Nephron (organoid): ENCODE results near the gene PNPO.

Source experiments
- H3K27ac Mint-ChIP-seq, 3 experiments: 2 replicates each; pipeline ENCODE4 v1.8.0; 2020; ENCODE audit warnings: mixed read lengths in 3 of 3, mild to moderate bottlenecking in 2 of 3, moderate library complexity in 1 of 3
- H3K27me3 Mint-ChIP-seq: 2 replicates; pipeline ENCODE4 v1.8.0; 2021; ENCODE audit warnings: low read depth, mild to moderate bottlenecking, moderate library complexity, mixed read lengths
- H3K36me3 Mint-ChIP-seq: 2 replicates; pipeline ENCODE4 v1.8.0; 2020; ENCODE audit warnings: low read depth, mixed read lengths
- H3K4me1 Mint-ChIP-seq: 2 replicates; pipeline ENCODE4 v1.8.0; 2020; ENCODE audit warnings: mixed read lengths
- H3K4me3 Mint-ChIP-seq, 3 experiments: 2 replicates each; pipeline ENCODE4 v1.8.0; 2020; ENCODE audit warnings: mild to moderate bottlenecking in 3 of 3, mixed read lengths in 3 of 3, moderate library complexity in 2 of 3
- H3K9me3 Mint-ChIP-seq: 2 replicates; pipeline ENCODE4 v1.8.0; 2020; ENCODE audit warnings: mixed read lengths
- CTCF ChIP-seq, 3 experiments: fragments of 200-600 bp; sonication (generic); IDR thresholded peaks; one replicate each; pipeline ENCODE4 v1.5.0; 2021; ENCODE audit warnings: antibody characterized with exemption in 3 of 3; ENCODE audit not compliant: unreplicated experiment in 3 of 3

Gene PNPO

GRCh38 chr17:47994724-47995123, 53.4 kb downstream of the PNPO start:
- H3K36me3 Mint-ChIP-seq = no peaks in the 10 kb centered on the region
- H3K27me3 Mint-ChIP-seq = peaks cover 28% of the 10 kb centered on the region
- peak overlapping the region in 2 of 3 experiments; percentile 46 to 75 for H3K27ac Mint-ChIP-seq
- peaks cover 68% of the 10 kb centered on the region for H3K4me1 Mint-ChIP-seq
- no peak overlapping the region for H3K4me3 Mint-ChIP-seq
- no peaks in the 10 kb centered on the region for H3K9me3 Mint-ChIP-seq
- no peak for TF ChIP-seq CTCF (IDR thresholded peaks at IDR 0.05; ENCODE audit: unreplicated experiment in 3 of 3)

- Mint-ChIP-seq H3K4me1 (peaks cover 71% of the 10 kb centered on the region), H3K27ac (peak overlapping the region in 1 of 3 experiments; percentile 75), H3K9me3 (no peaks in the 10 kb centered on the region), H3K36me3 (no peaks in the 10 kb centered on the region), H3K27me3 (peaks cover 27% of the 10 kb centered on the region), H3K4me3 (no peak overlapping the region)
- TF ChIP-seq CTCF (IDR thresholded peaks at IDR 0.05; ENCODE audit: unreplicated experiment in 3 of 3) = no peak
Observed at GRCh38 chr17:47995241-47995935, 54.0 kb downstream of the PNPO start.

- no peak for TF ChIP-seq CTCF (IDR thresholded peaks at IDR 0.05; ENCODE audit: unreplicated experiment in 3 of 3)
- Mint-ChIP-seq H3K4me1 (peaks cover 66% of the 10 kb centered on the region), H3K4me3 (peak overlapping the region in 2 of 3 experiments; percentile 31 to 57), H3K9me3 (no peaks in the 10 kb centered on the region), H3K27ac (peak overlapping the region in 2 of 3 experiments; percentile 56 to 75), H3K36me3 (no peaks in the 10 kb centered on the region), H3K27me3 (peaks cover 23% of the 10 kb centered on the region)
Observed at GRCh38 chr17:47996201-47996600, 54.8 kb downstream of the PNPO start.

GRCh38 chr17:47997586-47997985, 56.2 kb downstream of the PNPO start:
- peak overlapping the region in 2 of 3 experiments; percentile 23 to 64 for H3K27ac Mint-ChIP-seq
- H3K27me3 Mint-ChIP-seq = peaks cover 23% of the 10 kb centered on the region
- no peak overlapping the region for H3K4me3 Mint-ChIP-seq
- H3K36me3 Mint-ChIP-seq = no peaks in the 10 kb centered on the region
- H3K4me1 Mint-ChIP-seq = peaks cover 66% of the 10 kb centered on the region
- TF ChIP-seq CTCF (IDR thresholded peaks at IDR 0.05; ENCODE audit: unreplicated experiment in 3 of 3) = no peak
- no peaks in the 10 kb centered on the region for H3K9me3 Mint-ChIP-seq

GRCh38 chr17:47998044-47998443, 56.7 kb downstream of the PNPO start:
- Mint-ChIP-seq H3K36me3 (no peaks in the 10 kb centered on the region), H3K4me3 (no peak overlapping the region), H3K27ac (peak overlapping the region in 2 of 3 experiments; percentile 57 to 64), H3K4me1 (peaks cover 66% of the 10 kb centered on the region), H3K9me3 (no peaks in the 10 kb centered on the region), H3K27me3 (peaks cover 23% of the 10 kb centered on the region)
- TF ChIP-seq CTCF (IDR thresholded peaks at IDR 0.05; ENCODE audit: unreplicated experiment in 3 of 3) = no peak
